ENCODE results near the gene MACROD2. TPM values are rescaled to one million over a fixed set of nuclear protein-coding genes. Genes with fewer than 3 reads are reported as not detected.
A peak's percentile ranks its signal among the peaks of the same experiment; 100 is the strongest.

MACROD2 gene
- polyA plus RNA-seq, 2 of the 4 experiments (the other 2 are of a cell fraction), result 0.96 to 1.3 TPM

DNA sequence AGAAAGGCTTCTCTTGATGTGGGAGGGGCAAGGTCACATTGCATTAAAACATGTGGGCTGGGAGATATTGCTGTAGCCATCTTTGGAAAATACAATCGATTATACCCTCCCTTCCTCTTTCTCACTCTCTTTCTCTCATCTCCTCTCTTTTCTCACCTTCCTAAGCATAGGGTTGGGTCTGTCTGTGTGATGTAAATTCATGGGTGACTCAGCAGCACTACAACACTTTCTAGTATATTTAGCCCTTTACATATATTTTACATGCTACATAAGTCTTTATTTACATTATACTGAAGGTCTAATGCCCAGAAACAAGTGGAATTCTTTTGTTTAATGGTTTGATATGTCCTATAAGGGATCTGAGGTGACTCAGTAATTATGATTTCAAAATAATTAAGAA lies 976.9 kb downstream of the MACROD2 start:
- no peak for ATAC-seq
- POLR2A ChIA-PET, result no interaction called here
- WGBS (ENCODE audit: missing lambda C conversion rate), result 13% methylated on average over 1 of the region's 1 CpG
- DNase-seq (ENCODE audit: low read depth in 1 of 2, low spot score in 1 of 2), result no peak
- no peak overlapping the region for H3K4me2 ChIP-seq
- FAIRE-seq, result no peak
- no peaks in the 10 kb centered on the region for H3K9me3 ChIP-seq
- TF ChIP-seq POLR2A (IDR thresholded peaks at IDR 0.05; ENCODE audit: low read length), result no peak
- H3K4me1 ChIP-seq, result no peaks in the 10 kb centered on the region
- peak overlapping the region in 1 of 2 experiments; percentile 9; a peak in 1 of 6 replicates for H3K27ac ChIP-seq
- CTCF ChIA-PET, result no interaction called here
- no peak overlapping the region for H3K4me3 ChIP-seq

DNA sequence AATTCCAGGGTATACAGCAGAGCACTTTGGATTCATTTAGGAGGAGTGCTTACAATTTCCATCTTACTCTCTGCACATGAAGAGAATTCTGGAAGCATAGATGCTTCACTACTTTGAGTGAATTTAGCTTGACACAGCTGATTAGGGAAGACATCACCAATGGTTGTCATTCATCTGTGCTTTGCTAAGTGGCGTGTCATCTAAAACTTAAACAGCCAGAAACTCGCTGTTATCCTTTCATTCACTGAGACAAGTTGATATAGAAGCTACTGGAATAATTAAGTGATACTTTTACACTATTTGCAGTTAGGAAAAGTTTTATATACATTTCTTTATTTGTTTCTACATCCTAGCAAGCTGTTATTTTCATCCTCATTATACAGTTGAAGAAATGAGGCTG lies 977.4 kb downstream of the MACROD2 start:
- Histone ChIP-seq H3K4me3 (no peak overlapping the region), H3K9me3 (no peaks in the 10 kb centered on the region), H3K4me1 (no peaks in the 10 kb centered on the region), H3K4me2 (no peak overlapping the region), H3K27ac (0 out of 6 replicates have a peak overlapping the region, but pooled peaks of 1 of the 2 experiments have one; percentile 33)
- 84% methylated on average over 2 of the region's 2 CpGs for WGBS (ENCODE audit: missing lambda C conversion rate)
- no peak for TF ChIP-seq ZC3H11A (IDR thresholded peaks at IDR 0.05)
- TF ChIP-seq EHMT2 (IDR thresholded peaks at IDR 0.05; ENCODE audit: low read depth), result no peak
- TF ChIP-seq NR3C1 (IDR thresholded peaks at IDR 0.05), result no peak
- TF ChIP-seq CBX2 (IDR thresholded peaks at IDR 0.05; ENCODE audit: borderline replicate concordance, low read depth), result no peak
- TF ChIP-seq POLR2AphosphoS2 (conservative IDR thresholded peaks at IDR 0.05; ENCODE audit: low read length), result no peak
- no peak for TF ChIP-seq RCOR1 (IDR thresholded peaks at IDR 0.05; ENCODE audit: low read depth, low read length)
- no peak for TF ChIP-seq FOSL2 (IDR thresholded peaks at IDR 0.05)
- no peak for TF ChIP-seq FOSL2 (CRISPR knock-in tag; IDR thresholded peaks at IDR 0.05)
- no peak for TF ChIP-seq PHF8 (IDR thresholded peaks at IDR 0.05; ENCODE audit: borderline replicate concordance, low read depth)
- TF ChIP-seq, protein P1, sequence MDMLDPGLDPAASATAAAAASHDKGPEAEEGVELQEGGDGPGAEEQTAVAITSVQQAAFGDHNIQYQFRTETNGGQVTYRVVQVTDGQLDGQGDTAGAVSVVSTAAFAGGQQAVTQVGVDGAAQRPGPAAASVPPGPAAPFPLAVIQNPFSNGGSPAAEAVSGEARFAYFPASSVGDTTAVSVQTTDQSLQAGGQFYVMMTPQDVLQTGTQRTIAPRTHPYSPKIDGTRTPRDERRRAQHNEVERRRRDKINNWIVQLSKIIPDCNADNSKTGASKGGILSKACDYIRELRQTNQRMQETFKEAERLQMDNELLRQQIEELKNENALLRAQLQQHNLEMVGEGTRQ (IDR thresholded peaks at IDR 0.05), result no peak
- TF ChIP-seq HDAC2 (IDR thresholded peaks at IDR 0.05), result no peak
- ATAC-seq, result no peak
- ChIA-PET CTCF (no interaction called here), POLR2A (no interaction called here)
- FAIRE-seq, result no peak
- no peak for DNase-seq (ENCODE audit: low read depth in 1 of 2, low spot score in 1 of 2)

DNA sequence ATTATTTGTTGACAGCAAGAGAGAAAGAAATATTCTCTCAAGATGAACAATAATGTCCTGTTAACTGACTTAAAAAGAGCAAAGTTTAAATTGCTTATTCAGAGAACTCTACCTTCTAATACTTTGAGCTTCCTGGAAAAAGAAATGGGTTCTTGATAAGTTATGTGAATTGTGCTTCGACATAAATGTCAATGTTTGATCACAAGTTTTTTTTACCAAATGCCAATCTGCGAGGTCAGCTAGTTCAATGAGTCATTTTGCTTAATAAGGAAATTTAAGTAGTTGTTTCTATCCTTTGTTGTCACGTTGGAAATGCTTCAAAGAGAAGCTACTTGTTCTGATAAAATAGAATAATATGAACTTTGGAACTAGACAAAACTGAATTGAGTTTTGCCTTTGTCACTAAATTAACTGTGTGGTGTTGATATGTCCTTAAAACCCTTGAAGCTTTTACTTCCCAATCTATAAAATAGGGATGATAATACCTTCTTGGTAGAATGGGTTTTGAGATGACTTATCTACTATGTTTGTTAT lies 984.2 kb downstream of the MACROD2 start:
- 7% methylated on average over 3 of the region's 3 CpGs for WGBS (ENCODE audit: missing lambda C conversion rate)
- TF ChIP-seq MYC (IDR thresholded peaks at IDR 0.05; ENCODE audit: borderline replicate concordance, low read length) (no peak), POLR2AphosphoS2 (conservative IDR thresholded peaks at IDR 0.05; ENCODE audit: low read length) (no peak), NFE2L2 (conservative IDR thresholded peaks at IDR 0.05; ENCODE audit: low read length) (no peak), PHF8 (IDR thresholded peaks at IDR 0.05; ENCODE audit: borderline replicate concordance, low read depth) (no peak), MAFK (IDR thresholded peaks at IDR 0.05; ENCODE audit: partially characterized antibody) (peak; percentile 86), TP53 (CRISPR knock-in tag; IDR thresholded peaks at IDR 0.05) (no peak), ESRRA (IDR thresholded peaks at IDR 0.05; ENCODE audit: borderline replicate concordance, low read length) (no peak), CHD2 (IDR thresholded peaks at IDR 0.05; ENCODE audit: low read length, partially characterized antibody) (no peak), HOXB5 (CRISPR knock-in tag; IDR thresholded peaks at IDR 0.05) (no peak), FOSL2 (IDR thresholded peaks at IDR 0.05) (peak; percentile 41; the same call in 1 of the 2 replicates), FOSL2 (CRISPR knock-in tag; IDR thresholded peaks at IDR 0.05) (peak; percentile 73), GATA3 (IDR thresholded peaks at IDR 0.05; ENCODE audit: borderline replicate concordance) (peak; percentile 43; the same call in 1 of the 2 replicates), JUNB (IDR thresholded peaks at IDR 0.05) (peak; percentile 61)
- TF ChIP-seq, protein P2, sequence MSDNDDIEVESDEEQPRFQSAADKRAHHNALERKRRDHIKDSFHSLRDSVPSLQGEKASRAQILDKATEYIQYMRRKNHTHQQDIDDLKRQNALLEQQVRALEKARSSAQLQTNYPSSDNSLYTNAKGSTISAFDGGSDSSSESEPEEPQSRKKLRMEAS (IDR thresholded peaks at IDR 0.05), result 0 out of 2 replicates have a peak, but pooled peaks have one; percentile 18
- TF ChIP-seq, protein P3, sequence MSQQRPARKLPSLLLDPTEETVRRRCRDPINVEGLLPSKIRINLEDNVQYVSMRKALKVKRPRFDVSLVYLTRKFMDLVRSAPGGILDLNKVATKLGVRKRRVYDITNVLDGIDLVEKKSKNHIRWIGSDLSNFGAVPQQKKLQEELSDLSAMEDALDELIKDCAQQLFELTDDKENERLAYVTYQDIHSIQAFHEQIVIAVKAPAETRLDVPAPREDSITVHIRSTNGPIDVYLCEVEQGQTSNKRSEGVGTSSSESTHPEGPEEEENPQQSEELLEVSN (IDR thresholded peaks at IDR 0.05; ENCODE audit: borderline replicate concordance, low read depth), result no peak
- TF ChIP-seq, protein P4, sequence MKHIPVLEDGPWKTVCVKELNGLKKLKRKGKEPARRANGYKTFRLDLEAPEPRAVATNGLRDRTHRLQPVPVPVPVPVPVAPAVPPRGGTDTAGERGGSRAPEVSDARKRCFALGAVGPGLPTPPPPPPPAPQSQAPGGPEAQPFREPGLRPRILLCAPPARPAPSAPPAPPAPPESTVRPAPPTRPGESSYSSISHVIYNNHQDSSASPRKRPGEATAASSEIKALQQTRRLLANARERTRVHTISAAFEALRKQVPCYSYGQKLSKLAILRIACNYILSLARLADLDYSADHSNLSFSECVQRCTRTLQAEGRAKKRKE (CRISPR knock-in tag; IDR thresholded peaks at IDR 0.05; ENCODE audit: low read depth), result no peak
- ATAC-seq, result no peak
- Histone ChIP-seq H3K4me3 (no peak overlapping the region), H3K4me1 (peaks cover 17% of the 10 kb centered on the region), H3K27ac (peak overlapping the region; percentile 38 to 67; a peak in 5 of 6 replicates), H3K9me3 (peaks cover 43% of the 10 kb centered on the region), H3K4me2 (peak overlapping the region; percentile 32)
- ChIA-PET POLR2A (no interaction called here), CTCF (no interaction called here)
- DNase-seq (ENCODE audit: low read depth in 1 of 2, low spot score in 1 of 2), result peak in 1 of 2 experiments; percentile 62
- FAIRE-seq, result peak; percentile 99

All from A549 (cell line).